K562 (cell line): Measurements from ENCODE around the gene ZCCHC4.

Experiments used
- CHD4 ChIP-seq: fragments of 200-600 bp; sonication (generic); IDR thresholded peaks from 3 replicates; pipeline ENCODE4 v1.6.1; 2012; ENCODE audit warnings: low read depth, mild to moderate bottlenecking, mixed read lengths, low read length, inconsistent platforms; ENCODE audit not compliant: insufficient read depth, insufficient replicate concordance, poor library complexity, severe bottlenecking
- FOXA1 ChIP-seq: fragments of 450-650 bp; IDR thresholded peaks from 2 replicates; pipeline ENCODE4 v1.6.1; 2016; ENCODE audit warnings: mild to moderate bottlenecking, borderline replicate concordance
- KAT7 ChIP-seq: sonication (generic); formaldehyde crosslinking; IDR thresholded peaks from 2 replicates; pipeline ENCODE4 v1.8.0; 2022; ENCODE audit warnings: missing genetic modification reagents, mild to moderate bottlenecking, borderline replicate concordance
- KDM1A ChIP-seq, 2 experiments: fragments of 450-650 bp; IDR thresholded peaks; 2 replicates each; pipeline ENCODE4 v1.6.1; 2016; ENCODE audit warnings: mild to moderate bottlenecking in 2 of 2
- MTA3 ChIP-seq: fragments of 450-650 bp; formaldehyde crosslinking; IDR thresholded peaks from 2 replicates; pipeline ENCODE4 v1.6.1; 2017; ENCODE audit warnings: mild to moderate bottlenecking, borderline replicate concordance
- NFATC3 ChIP-seq: fragments of 450-650 bp; IDR thresholded peaks from 2 replicates; pipeline ENCODE4 v1.6.1; 2017; ENCODE audit warnings: mild to moderate bottlenecking
- NFE2L1 ChIP-seq: fragments of 450-650 bp; IDR thresholded peaks from 2 replicates; pipeline ENCODE4 v1.6.1; 2016; ENCODE audit warnings: missing genetic modification characterization, low read depth, mild to moderate bottlenecking, missing compliant biosample characterization, moderate library complexity, borderline replicate concordance
- RBM17 ChIP-seq: fragments of 200-400 bp; formaldehyde crosslinking; IDR thresholded peaks from 2 replicates; pipeline ENCODE4 v1.6.1; 2017; ENCODE audit warnings: low read depth, mild to moderate bottlenecking, low read length, borderline replicate concordance
- ZNF133 ChIP-seq: fragments of 250-450 bp; sonication (Bioruptor Pico); IDR thresholded peaks from 2 replicates; pipeline ENCODE4 v1.4.0; 2020; ENCODE audit warnings: mild to moderate bottlenecking
- ZNF217 ChIP-seq: sonication (generic); formaldehyde crosslinking; IDR thresholded peaks from 2 replicates; pipeline ENCODE4 v1.8.0; 2022; ENCODE audit warnings: mild to moderate bottlenecking, missing genetic modification reagents
- TF ChIP-seq, protein P1 (sequence below), 3 experiments: IDR thresholded peaks in 2 of 3; conservative IDR thresholded peaks in 1 of 3; 2 replicates each; pipeline ENCODE4 v1.5.1; 2011 to 2012; ENCODE audit warnings: low read length in 3 of 3, mild to moderate bottlenecking in 3 of 3, control low read depth in 2 of 3, improper control_type of control experiment in 1 of 3, inconsistent platforms in 1 of 3, low read depth in 1 of 3, mixed read lengths in 1 of 3, moderate library complexity in 1 of 3; ENCODE audit not compliant: insufficient read depth in 2 of 3

DNA sequence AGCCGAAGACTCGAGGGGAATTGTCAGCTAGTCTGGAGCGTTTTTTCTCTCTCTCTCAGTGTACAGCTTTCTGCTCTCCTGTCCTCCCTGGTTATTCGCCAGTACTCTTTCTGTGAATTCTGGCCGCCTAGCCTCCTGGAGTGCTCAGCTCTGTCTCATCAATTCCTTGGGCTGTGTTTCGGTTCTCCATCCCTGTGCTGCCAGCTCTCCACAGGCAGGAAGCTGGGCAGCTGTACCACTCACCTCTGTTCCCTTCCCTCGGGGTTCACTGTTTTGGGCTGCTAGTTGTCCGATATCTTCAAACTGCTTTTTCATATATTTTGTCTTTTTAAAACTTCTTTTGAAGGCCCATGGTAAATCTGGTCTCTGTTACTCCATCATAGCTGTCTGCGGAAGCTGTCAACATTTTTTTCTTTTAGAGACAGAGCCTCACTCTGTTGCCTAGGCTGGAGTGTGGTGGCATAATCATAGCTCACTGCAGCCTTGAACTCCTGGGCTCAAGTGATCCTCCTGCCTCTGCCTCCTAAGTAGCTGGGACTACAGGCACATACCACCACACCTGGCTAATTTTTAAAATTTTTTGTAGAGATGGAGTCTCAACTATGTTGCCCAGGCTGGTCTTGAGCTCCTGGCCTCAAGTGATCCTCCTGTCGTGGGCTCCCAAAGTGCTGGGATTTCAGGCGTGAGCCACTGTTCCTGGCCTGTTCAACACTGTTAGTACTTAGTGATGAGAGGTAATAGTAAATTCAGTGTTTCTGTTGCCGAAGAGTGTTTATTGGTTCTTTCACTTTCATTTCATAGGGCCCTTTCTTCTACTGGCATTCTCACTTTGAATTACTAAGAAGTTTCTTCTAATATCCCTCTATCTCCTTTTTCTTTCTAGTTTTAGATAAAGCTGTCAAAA is 18.6 kb downstream of the ZCCHC4 start:
- no peak for TF ChIP-seq FOXA1
- no peak for TF ChIP-seq ZNF133 (CRISPR knock-in tag)
- TF ChIP-seq RBM17 = no peak
- no peak for TF ChIP-seq NFE2L1 (tag)
- no peak for TF ChIP-seq MTA3
- TF ChIP-seq, protein P1, sequence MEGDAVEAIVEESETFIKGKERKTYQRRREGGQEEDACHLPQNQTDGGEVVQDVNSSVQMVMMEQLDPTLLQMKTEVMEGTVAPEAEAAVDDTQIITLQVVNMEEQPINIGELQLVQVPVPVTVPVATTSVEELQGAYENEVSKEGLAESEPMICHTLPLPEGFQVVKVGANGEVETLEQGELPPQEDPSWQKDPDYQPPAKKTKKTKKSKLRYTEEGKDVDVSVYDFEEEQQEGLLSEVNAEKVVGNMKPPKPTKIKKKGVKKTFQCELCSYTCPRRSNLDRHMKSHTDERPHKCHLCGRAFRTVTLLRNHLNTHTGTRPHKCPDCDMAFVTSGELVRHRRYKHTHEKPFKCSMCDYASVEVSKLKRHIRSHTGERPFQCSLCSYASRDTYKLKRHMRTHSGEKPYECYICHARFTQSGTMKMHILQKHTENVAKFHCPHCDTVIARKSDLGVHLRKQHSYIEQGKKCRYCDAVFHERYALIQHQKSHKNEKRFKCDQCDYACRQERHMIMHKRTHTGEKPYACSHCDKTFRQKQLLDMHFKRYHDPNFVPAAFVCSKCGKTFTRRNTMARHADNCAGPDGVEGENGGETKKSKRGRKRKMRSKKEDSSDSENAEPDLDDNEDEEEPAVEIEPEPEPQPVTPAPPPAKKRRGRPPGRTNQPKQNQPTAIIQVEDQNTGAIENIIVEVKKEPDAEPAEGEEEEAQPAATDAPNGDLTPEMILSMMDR (IDR thresholded peaks at IDR 0.05 in 2 of 3, conservative IDR thresholded peaks at IDR 0.05 in 1 of 3; ENCODE audit: insufficient read depth in 2 of 3, low read depth in 1 of 3, low read length in 3 of 3) = no peak
- TF ChIP-seq CHD4 = no peak
- no peak for TF ChIP-seq NFATC3
- TF ChIP-seq KAT7 (CRISPR knock-in tag) = no peak
- no peak for TF ChIP-seq ZNF217
- no peak for TF ChIP-seq KDM1A (IDR thresholded peaks at IDR 0.05)
